Lung (tissue), 12 donors: Measurements from ENCODE around the gene POLDIP3. TPM values are rescaled to one million over a fixed set of nuclear protein-coding genes. Genes with fewer than 3 reads are reported as not detected.

Experiments
- ATAC-seq: fragments of 200-7000 bp; cut with Tn5 transposase; one replicate; pipeline ENCODE4 v1.9.1; 2020; ENCODE audit warnings: moderate number of reproducible peaks; ENCODE audit not compliant: insufficient read depth, low FRiP score
- DNase-seq, 3 donors: peaks; one replicate each; pipeline ENCODE4 v3.0.0-alpha.2; 2013 to 2017
- H3K27ac ChIP-seq, 2 donors: one replicate each; pipeline ENCODE4 v1.5.1; 2013; ENCODE audit warnings: mild to moderate bottlenecking in 2 of 2, moderate library complexity in 2 of 2, control low read depth in 1 of 2, inconsistent platforms in 1 of 2, low read depth in 1 of 2, low read length in 1 of 2
- H3K27me3 ChIP-seq, 3 donors: one replicate each; pipeline ENCODE4 v1.5.1; 2013; ENCODE audit warnings: low read length in 2 of 3; ENCODE audit not compliant: control insufficient read depth in 3 of 3, insufficient read depth in 3 of 3
- H3K36me3 ChIP-seq, 4 donors: one replicate each; pipeline ENCODE4 v1.5.1; 2013; ENCODE audit warnings: low read length in 4 of 4, mild to moderate bottlenecking in 1 of 4, moderate library complexity in 1 of 4; ENCODE audit not compliant: control insufficient read depth in 4 of 4, insufficient read depth in 4 of 4
- H3K4me1 ChIP-seq, 5 donors: one replicate each; pipeline ENCODE4 v1.5.1; 2013; ENCODE audit warnings: low read length in 5 of 5, mild to moderate bottlenecking in 2 of 5, moderate library complexity in 1 of 5; ENCODE audit not compliant: control insufficient read depth in 5 of 5, insufficient read depth in 5 of 5
- H3K4me3 ChIP-seq: one replicate; pipeline ENCODE4 v1.5.1; 2013; ENCODE audit warnings: mild to moderate bottlenecking, control low read depth, moderate library complexity
- H3K9ac ChIP-seq, 2 donors: one replicate each; pipeline ENCODE4 v1.5.1; 2013; ENCODE audit warnings: low read length in 2 of 2, control low read depth in 1 of 2; ENCODE audit not compliant: insufficient read depth in 1 of 2
- H3K9me3 ChIP-seq, 4 donors: one replicate each; pipeline ENCODE4 v1.5.1; 2013; ENCODE audit warnings: low read length in 3 of 4, mild to moderate bottlenecking in 1 of 4, moderate library complexity in 1 of 4; ENCODE audit not compliant: control insufficient read depth in 4 of 4, insufficient read depth in 3 of 4
- CTCF ChIP-seq: IDR thresholded peaks from 2 replicates; pipeline ENCODE4 v1.5.1; 2012; ENCODE audit warnings: mild to moderate bottlenecking; ENCODE audit errors: control extremely low read depth, extremely low read depth
- WGBS, 2 donors: extraction: QIAGEN DNeasy Blood & Tissue Kit; methylation state at CpG; one replicate each; pipeline ENCODE4 v1.1.7; 2013; 5-methylcytosine and 5-hydroxymethylcytosine counted together
- polyA plus RNA-seq, 2 donors: library from polyadenylated mRNA; stranded (reverse); fragments of 200-250 nt; gene quantifications; one replicate each; pipeline ENCODE4 v1.2.1, GENCODE V29; 2013
- total RNA-seq, 2 donors: library from RNA; depleted of rRNA in 1 of 2; stranded (reverse); fragments of >200 nt in 1 of 2; gene quantifications; one replicate each; pipeline ENCODE4 v1.2.1, GENCODE V29; 2014 to 2021
- donor health status: control.
- donor health status: control.
- donor health status: Bipolar disorder and iron deficiency.
- donor health status: healthy.
- donor health status: DM: yes; HTN: yes; CAD: no.

The POLDIP3 gene
- total and polyA plus RNA-seq, 4 donors: 20.5 to 62.1 (median 42.7) TPM

DNA sequence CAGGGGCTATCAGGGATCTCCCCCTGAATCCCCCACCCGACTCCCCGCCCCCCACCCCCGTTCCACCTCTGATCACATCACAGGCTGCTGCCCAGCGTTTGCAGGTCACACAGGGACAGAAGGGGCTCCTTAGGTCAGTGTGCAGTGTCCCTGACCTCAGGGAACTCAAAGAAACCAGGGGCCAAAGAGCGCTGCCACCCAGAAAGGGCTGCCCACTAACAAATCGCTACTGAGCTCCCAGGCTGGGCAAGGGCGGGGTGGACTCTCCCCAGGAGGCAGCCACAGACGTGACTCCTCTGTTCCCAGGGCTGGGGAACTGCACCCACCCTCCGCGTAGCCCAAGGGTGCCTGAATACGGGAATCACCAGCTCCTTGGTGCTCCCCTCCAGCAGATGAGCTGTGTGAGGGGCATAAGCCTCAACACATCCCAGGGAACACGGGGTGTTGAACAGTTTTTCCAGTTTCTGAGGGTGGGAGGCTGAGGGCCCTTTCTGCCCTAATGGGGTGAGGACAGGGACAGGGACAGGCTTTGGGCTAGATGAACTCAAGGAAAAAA lies 9.9 kb upstream of the POLDIP3 start:
- Histone ChIP-seq H3K4me1 (peaks cover 0 to 11% (median 0%) of the 10 kb centered on the region in 5 donors), H3K27me3 (no peaks in the 10 kb centered on the region), H3K9me3 (no peaks in the 10 kb centered on the region), H3K27ac (no peak overlapping the region), H3K9ac (no peak overlapping the region), H3K4me3 (no peak overlapping the region), H3K36me3 (peaks cover 3 to 66% (median 39%) of the 10 kb centered on the region in 4 donors)
- TF ChIP-seq CTCF: no peak
- ATAC-seq (no peak), DNase-seq (no peak)
- WGBS, 2 donors: 82 to 94% methylated on average over 12 of the region's 12 CpGs

GRCh38 chr22:42623756-42624441 lies 9.2 kb upstream of the POLDIP3 start:
- Histone ChIP-seq H3K9me3 (no peaks in the 10 kb centered on the region), H3K36me3 (peaks cover 11 to 66% (median 36%) of the 10 kb centered on the region in 4 donors), H3K9ac (no peak overlapping the region), H3K27me3 (no peaks in the 10 kb centered on the region), H3K27ac (no peak overlapping the region), H3K4me1 (peaks cover 0 to 11% (median 0%) of the 10 kb centered on the region in 5 donors), H3K4me3 (no peak overlapping the region)
- 71 to 76% methylated on average over 29 of the region's 29 CpGs for WGBS, 2 donors
- DNase-seq (peak; percentile 68 to 90 (median 69)), ATAC-seq (no peak)
- TF ChIP-seq CTCF: no peak

DNA sequence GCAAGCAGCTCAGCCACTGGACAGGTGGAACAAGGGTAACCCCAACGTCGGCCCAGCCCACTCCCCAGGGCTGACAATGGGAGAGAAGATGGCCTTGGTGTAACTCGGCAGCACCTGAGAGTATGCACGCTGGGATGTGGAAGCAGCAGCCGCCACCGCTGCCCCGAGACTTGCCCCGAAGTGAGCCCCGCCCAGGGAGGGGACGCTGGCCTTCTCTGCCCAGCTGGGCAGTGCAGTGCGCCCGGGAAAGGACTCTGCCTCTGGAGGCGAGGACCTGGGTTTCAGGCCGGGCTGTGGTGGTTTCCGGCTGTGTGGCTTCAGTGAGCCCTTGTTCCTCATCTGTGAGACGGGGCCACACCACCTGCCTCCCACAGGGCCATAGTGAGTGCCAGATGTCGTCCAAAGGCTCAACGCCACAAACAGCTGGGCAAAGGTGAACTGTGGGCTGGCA lies 8.6 kb upstream of the POLDIP3 start:
- DNase-seq: no peak
- ATAC-seq: no peak

More for the DNA sequence above, 8.6 kb upstream of the POLDIP3 start:
- Histone ChIP-seq H3K4me1 (peaks cover 0 to 11% (median 0%) of the 10 kb centered on the region in 5 donors), H3K9me3 (no peaks in the 10 kb centered on the region), H3K36me3 (peaks cover 11 to 61% (median 31%) of the 10 kb centered on the region in 4 donors), H3K27ac (peak overlapping the region in 1 of 2 donors; percentile 4), H3K9ac (no peak overlapping the region), H3K4me3 (no peak overlapping the region), H3K27me3 (no peaks in the 10 kb centered on the region)
- WGBS, 2 donors: 74 to 80% methylated on average over 18 of the region's 18 CpGs
- no peak for TF ChIP-seq CTCF
